Left colon (tissue), 2 donors: ENCODE results near the gene UBXN11. TPM values are rescaled to one million over a fixed set of nuclear protein-coding genes. Genes with fewer than 3 reads are reported as not detected.

Experiments used
- ATAC-seq: fragments of 200-7000 bp; cut with Tn5 transposase; one replicate; pipeline ENCODE4 v1.9.1; 2020; ENCODE audit warnings: mild to moderate bottlenecking, moderate library complexity
- DNase-seq, 2 donors: peaks; one replicate each; pipeline ENCODE4 v3.0.0-alpha.2; 2020
- intact Hi-C, 2 donors: fragments of 100-400 bp; cut with DNase I in 1 of 2; cut with micrococcal nuclease in 1 of 2; formaldehyde crosslinking; loops; one replicate each; pipeline versions ENCODE4 v1.11.2 to v1.14.0; 2022; cut with DNase I, micrococcal nuclease
- total RNA-seq, 2 donors: library from RNA; stranded (reverse); fragmentation: NEBNext Ultra II Directional; extraction: Animal tissue kit (Norgen Biotek cat#: 25700); gene quantifications; one replicate each; pipeline ENCODE4 v1.2.1, GENCODE V29; 2021
- donor health status: DM: no; HTN: no; CAD: no.
- donor health status: DM: yes; HTN: yes; CAD: no.

Gene UBXN11
- total RNA-seq, 2 donors from 2014 or later = 10.0 to 13.4 TPM

- intact Hi-C loops = no loop called here
- no peak for ATAC-seq
- peak; percentile 61 to 66 for DNase-seq
Observed at GRCh38 chr1:26280333-26281042, 25.9 kb downstream of the UBXN11 start.

DNA sequence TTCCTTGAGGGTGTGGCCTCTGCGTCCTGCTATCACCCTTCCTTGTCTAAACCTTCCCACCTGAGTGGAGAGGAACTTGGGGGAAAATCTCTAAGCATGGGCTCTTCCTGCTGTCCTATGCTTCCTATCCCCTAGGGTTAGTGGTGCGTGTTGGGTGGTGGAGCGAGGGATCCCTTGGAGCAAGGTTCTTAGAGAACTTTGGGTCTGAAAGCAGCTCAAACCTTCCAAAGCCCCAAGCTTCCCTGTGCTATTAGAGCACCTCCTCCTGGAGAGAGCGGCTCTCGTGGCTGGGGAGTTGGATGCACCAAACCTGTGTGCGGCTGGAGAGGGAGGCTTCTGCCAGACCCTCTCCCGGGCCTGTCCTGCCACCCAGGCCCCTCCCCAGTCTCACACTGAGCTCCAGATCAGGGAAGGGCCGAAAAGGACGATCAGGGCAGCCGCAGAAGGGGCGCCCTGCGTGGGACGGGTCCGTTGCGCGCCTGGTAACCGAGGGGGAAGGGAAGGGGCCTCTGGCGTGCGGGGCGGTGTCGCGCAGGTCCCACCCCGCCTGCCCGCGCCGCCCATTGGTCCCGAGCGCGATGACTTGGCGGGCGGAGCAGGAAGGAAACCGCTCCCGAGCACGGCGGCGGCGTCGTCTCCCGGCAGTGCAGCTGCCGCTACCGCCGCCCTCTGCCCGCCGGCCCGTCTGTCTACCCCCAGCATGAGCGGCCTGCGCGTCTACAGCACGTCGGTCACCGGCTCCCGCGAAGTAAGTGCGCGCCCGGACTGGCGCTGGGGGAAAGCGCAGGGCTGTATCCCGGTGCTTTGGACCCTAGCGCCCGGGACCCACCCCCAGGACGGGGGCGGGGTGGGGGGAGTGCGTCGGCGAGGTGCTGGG, 26.7 kb downstream of the UBXN11 start, which contains the start of gene SH3BGRL3:
Gene SH3BGRL3, plus strand, starts transcription at position 631 of the 877 bp plus-strand sequence. Its CDS starts 70 bp downstream, at position 701.
- intact Hi-C loops = loop anchor here in 1 of 2 donors (10.0 kb wide), 1 partner anchor 45 kb away; no protein-coding TSS in a partner anchor
- ATAC-seq (peak; percentile 63), DNase-seq (peak; percentile 89 to 93)

DNA sequence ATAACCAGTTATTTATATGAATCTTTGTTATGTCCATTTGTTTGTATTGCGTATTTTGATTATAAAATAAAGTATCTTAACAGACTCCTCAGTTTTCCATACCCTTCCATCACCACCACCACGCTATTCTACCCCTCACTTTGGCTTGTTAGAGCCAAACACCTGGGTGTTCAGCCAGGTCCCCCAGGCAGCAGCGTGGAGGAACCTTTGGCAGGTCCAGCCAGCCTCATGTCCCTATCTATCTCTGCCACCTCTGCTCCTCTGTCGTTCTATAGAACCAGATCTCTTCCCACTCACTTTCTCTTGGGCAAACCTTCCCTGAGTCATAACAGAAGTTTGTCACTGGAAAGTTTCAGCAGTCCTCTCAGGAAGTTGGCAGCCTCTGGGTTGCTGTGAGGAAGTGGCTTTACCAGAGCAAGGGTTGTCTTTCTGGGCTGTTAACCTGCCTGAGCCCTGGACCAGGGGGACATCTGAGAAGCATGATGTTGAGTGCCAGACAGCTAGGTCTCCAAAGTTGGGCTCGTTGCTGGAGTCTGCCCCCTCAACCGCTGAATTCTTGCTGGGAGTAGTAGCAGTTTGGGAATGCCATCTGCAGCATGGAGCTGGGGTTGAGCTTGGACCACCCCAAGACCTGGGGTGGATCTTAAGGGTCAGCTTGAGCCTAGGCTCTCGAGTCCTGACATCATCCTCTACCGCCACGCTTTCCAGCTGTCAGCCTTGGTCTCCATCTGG, 27.5 kb downstream of the UBXN11 start:
- intact Hi-C loops = loop anchor here in 1 of 2 donors (10.0 kb wide), 1 partner anchor 46 kb away; no protein-coding TSS in a partner anchor
- DNase-seq (peak; percentile 70 to 71), ATAC-seq (peak; percentile 28)

DNA sequence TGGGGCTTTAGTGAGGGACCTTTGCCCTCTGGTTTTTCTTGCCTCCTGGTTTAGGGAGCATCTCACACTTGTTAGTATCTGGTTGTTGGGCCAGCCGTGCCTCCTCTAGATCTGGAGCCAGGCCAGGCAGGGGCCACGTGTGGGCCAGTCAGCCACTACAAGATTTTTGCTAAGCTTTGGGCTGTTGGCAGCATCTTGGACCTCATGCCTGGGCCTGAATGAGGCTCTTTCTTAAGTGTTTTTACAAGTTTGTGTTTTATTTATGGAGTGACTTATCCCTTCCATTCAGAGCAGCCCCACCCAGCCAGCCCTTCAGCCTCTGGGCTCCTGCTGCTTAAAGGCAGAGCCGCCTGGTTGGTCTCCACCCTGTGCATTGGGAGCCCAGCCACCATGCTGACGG, 28.1 kb downstream of the UBXN11 start:
- DNase-seq (peak; percentile 88 to 94), ATAC-seq (peak; percentile 57)
- intact Hi-C loops = loop anchor here in 1 of 2 donors (10.0 kb wide), 1 partner anchor 46 kb away; no protein-coding TSS in a partner anchor

DNA sequence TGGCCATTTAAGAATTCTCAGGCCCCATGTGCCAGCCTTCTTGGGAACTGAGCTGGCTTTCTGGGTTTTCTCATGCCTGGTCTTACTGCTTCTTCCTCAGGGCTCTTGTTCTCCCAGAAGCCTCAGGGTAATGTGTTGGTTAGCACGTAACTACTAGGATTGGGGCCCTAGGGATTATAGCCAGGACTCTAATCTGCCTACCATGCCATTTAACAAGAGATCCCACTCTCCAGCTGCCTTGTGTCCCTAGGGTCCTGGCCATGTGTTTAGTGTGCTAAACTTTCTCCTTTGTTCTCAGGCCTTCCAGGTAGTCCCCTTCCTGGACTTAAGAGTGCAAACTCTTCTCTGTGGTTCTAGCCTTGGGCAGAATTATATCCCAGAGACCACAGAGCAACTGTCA, 28.7 kb downstream of the UBXN11 start:
- intact Hi-C loops = loop anchor here in 1 of 2 donors (10.0 kb wide), 1 partner anchor 47 kb away; no protein-coding TSS in a partner anchor
- ATAC-seq (no peak), DNase-seq (no peak)

GRCh38 chr1:26277261-26277661, 29.2 kb downstream of the UBXN11 start:
- DNase-seq = peak; percentile 39 to 58
- peak; percentile 41 for ATAC-seq
- intact Hi-C loops = loop anchor here in 1 of 2 donors (10.0 kb wide), 1 partner anchor 48 kb away; no protein-coding TSS in a partner anchor

- ATAC-seq (peak; percentile 48), DNase-seq (peak in 1 of 2 donors; percentile 59)
- intact Hi-C loops = loop anchor here in 1 of 2 donors (10.0 kb wide), 1 partner anchor 48 kb away; no protein-coding TSS in a partner anchor
Observed at GRCh38 chr1:26276432-26276838, 30.0 kb downstream of the UBXN11 start.

DNA sequence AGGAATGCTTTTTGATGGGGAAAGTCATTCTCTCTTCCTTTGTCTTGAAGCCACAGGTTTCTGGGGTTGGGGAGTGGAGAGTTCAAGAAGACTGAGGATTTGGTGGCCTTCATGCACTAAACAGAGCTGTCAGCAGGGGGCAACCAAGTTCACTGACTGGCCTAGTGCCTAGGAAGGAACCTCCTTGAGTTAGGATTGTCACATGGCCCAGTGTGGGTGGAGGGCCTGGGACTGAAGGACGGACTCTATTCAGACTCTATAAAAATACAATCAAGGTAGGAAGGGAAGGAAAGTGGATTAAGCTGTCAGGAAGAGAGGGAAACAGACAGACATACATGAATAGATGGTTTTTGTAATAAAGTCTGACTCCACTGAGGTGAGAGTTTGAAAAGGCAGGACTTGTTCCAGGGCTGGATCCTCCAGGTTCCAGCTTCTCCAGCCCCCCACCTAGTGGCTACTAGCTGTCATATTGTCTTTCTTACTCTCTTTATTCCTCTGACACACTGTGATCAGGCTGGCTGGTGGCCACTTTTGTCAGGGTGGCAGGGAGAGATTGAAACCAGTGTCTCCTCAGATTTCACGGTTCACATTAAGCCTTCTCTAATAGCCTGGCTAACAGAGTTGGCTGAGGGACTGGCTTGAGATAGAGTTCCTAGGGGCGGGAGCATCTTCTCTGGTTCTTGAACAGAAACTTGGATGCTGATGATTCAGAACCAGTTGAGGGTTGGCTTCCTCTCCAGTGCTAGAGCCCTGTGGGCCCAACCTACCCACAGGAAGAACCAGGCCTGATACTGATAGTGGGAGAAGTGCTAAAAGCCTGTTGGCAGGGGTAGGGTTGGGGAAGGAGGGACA, 30.6 kb downstream of the UBXN11 start:
- ATAC-seq (peak; percentile 47), DNase-seq (peak; percentile 90 to 91)
- intact Hi-C loops = loop anchor here (2.0 to 10.0 kb wide), 2 partner anchors 47 to 49 kb away; no protein-coding TSS in a partner anchor

DNA sequence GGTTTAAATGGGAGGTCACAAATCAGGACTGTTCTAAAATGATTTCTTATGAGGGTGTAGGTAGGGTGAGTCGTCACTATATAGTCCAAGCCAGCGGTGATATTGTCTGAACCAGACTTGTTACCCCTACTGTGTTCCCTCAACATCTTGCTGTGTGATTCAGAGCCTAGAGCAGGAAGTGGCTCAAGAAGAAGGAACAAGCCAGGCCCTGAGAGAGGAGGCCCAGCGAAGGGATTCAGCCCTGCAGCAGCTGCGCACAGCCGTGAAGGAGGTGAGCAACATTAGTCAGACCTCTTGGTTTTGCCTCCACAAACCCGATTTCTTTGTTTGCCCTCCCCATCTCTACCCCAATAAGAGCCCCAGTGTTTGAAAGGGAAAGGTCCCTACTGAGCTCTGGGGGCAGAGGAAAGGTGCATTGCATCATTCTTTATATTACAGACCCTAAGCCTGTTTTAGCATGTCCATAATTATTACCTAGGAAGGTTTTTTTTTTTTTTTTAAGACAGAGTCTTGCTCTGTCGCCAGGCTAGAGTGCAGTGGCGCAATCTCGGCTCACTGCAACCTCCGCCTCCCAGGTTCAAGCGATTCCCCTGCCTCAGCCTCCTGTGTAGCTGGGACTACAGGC, 31.5 kb downstream of the UBXN11 start:
- ATAC-seq (no peak), DNase-seq (peak in 1 of 2 donors; percentile 34)
- intact Hi-C loops = loop anchor here (2.0 to 10.0 kb wide), 2 partner anchors 48 to 50 kb away; no protein-coding TSS in a partner anchor

DNA sequence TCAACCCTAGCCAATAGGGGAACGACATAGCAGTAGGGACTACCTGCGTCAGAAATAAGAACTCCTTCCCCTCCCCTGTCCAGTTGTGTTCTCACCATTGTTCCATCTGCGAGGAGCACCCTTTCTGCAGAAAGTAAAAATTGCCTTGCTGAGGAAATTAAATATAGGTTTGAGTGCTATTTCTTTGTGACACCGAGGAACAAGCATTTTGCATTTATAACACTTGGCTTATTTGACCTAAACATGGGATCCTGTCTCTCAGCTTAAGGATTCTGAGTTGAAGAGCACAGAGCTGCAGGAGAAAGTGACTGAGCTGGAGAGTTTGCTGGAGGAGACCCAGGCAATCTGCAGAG, 37.3 kb downstream of the UBXN11 start:
- ATAC-seq (no peak), DNase-seq (no peak)
- intact Hi-C loops = no loop called here

- no peak for ATAC-seq
- DNase-seq = no peak
- intact Hi-C loops = no loop called here
Observed at GRCh38 chr1:26268290-26269197, 37.9 kb downstream of the UBXN11 start.

GRCh38 chr1:26265405-26265804, 41.0 kb downstream of the UBXN11 start:
- no peak for ATAC-seq
- no peak for DNase-seq
- intact Hi-C loops = no loop called here

GRCh38 chr1:26263212-26263611, 43.2 kb downstream of the UBXN11 start:
- no peak for ATAC-seq
- intact Hi-C loops = no loop called here
- DNase-seq = no peak

- no peak for DNase-seq
- no peak for ATAC-seq
- intact Hi-C loops = no loop called here
Observed at GRCh38 chr1:26259578-26259977, 46.9 kb downstream of the UBXN11 start.

GRCh38 chr1:26259005-26259404, 47.4 kb downstream of the UBXN11 start:
- intact Hi-C loops = no loop called here
- DNase-seq = no peak
- no peak for ATAC-seq

GRCh38 chr1:26257222-26257621, 49.2 kb downstream of the UBXN11 start:
- intact Hi-C loops = no loop called here
- ATAC-seq (no peak), DNase-seq (no peak)
